Measurements from ENCODE around the gene C1GALT1C1L. TPM values are rescaled to one million over a fixed set of nuclear protein-coding genes. Genes with fewer than 3 reads are reported as not detected.
A peak's percentile ranks its signal among the peaks of the same experiment; 100 is the strongest.
"Not testable (repeated sequence)": the region's sequence is repeated elsewhere in the genome, so short reads cannot be mapped to it uniquely, and the experiment has no call there.

C1GALT1C1L gene
- total and polyA plus RNA-seq, 2 donors (not counting 1 experiment from before 2014, with no cell fraction given), result not detected

- ATAC-seq (ENCODE audit: low read depth) (no peak), DNase-seq (no peak)
- Histone ChIP-seq H3K27ac (ENCODE audit: low read length in 2 of 2) (no peak overlapping the region), H3K4me2 (replicated peaks; ENCODE audit: low read depth, low read length, poor library complexity, severe bottlenecking) (no peak overlapping the region), H3K9ac (ENCODE audit: low read length) (no peak overlapping the region), H2AFZ (ENCODE audit: insufficient read depth, low read depth, low read length, poor library complexity, severe bottlenecking) (no peak overlapping the region), H3K4me1 (ENCODE audit: control insufficient read depth in 2 of 2, insufficient read depth in 2 of 2, low read length in 2 of 2) (peaks cover 0 to 6% of the 10 kb centered on the region in 2 donors), H3K79me2 (ENCODE audit: control insufficient read depth, insufficient read depth, low read length) (no peaks in the 10 kb centered on the region), H3K36me3 (replicated peaks in 1 of 2; ENCODE audit: control extremely low read depth in 1 of 2, control insufficient read depth in 1 of 2, extremely low read depth in 1 of 2, insufficient read depth in 2 of 2, low read length in 1 of 2) (no peaks in the 10 kb centered on the region), H3K27me3 (replicated peaks in 1 of 4; ENCODE audit: control extremely low read depth in 1 of 4, control insufficient read depth in 3 of 4, insufficient read depth in 4 of 4, low read length in 3 of 4) (no peaks in the 10 kb centered on the region), H3K9me3 (ENCODE audit: control extremely low read depth in 1 of 3, control insufficient read depth in 2 of 3, insufficient read depth in 1 of 3, low read length in 2 of 3) (no peaks in the 10 kb centered on the region), H3K4me3 (ENCODE audit: control extremely low read depth in 1 of 5, extremely low read depth in 1 of 5, insufficient read depth in 1 of 5, low read depth in 2 of 5, low read length in 4 of 5) (no peak overlapping the region), H4K20me1 (ENCODE audit: control insufficient read depth, insufficient read depth, low read length, poor library complexity, severe bottlenecking) (no peaks in the 10 kb centered on the region)
- Mint-ChIP-seq H3K27me3 (peaks cover 8% of the 10 kb centered on the region), H3K4me1 (peaks cover 12% of the 10 kb centered on the region), H3K4me3 (no peak overlapping the region), H3K9me3 (ENCODE audit: insufficient read depth) (no peaks in the 10 kb centered on the region), H3K27ac (no peak overlapping the region)
- intact Hi-C loops (cut with micrococcal nuclease), result no loop called here
- POLR2A ChIA-PET, result no interaction called here
- TF ChIP-seq EZH2 (IDR thresholded peaks at IDR 0.05; ENCODE audit: borderline replicate concordance, insufficient read depth, low read depth, low read length, poor library complexity, severe bottlenecking), result no peak
- TF ChIP-seq, protein P1, sequence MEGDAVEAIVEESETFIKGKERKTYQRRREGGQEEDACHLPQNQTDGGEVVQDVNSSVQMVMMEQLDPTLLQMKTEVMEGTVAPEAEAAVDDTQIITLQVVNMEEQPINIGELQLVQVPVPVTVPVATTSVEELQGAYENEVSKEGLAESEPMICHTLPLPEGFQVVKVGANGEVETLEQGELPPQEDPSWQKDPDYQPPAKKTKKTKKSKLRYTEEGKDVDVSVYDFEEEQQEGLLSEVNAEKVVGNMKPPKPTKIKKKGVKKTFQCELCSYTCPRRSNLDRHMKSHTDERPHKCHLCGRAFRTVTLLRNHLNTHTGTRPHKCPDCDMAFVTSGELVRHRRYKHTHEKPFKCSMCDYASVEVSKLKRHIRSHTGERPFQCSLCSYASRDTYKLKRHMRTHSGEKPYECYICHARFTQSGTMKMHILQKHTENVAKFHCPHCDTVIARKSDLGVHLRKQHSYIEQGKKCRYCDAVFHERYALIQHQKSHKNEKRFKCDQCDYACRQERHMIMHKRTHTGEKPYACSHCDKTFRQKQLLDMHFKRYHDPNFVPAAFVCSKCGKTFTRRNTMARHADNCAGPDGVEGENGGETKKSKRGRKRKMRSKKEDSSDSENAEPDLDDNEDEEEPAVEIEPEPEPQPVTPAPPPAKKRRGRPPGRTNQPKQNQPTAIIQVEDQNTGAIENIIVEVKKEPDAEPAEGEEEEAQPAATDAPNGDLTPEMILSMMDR (IDR thresholded peaks at IDR 0.05), result no peak
- CTCF ChIA-PET, result no interaction called here
- WGBS (ENCODE audit: insufficient coverage), result 100% methylated on average over 1 of the region's 3 CpGs
Measured at GRCh38 chr2:43699761-43700160, 23.5 kb upstream of the C1GALT1C1L start.

DNA sequence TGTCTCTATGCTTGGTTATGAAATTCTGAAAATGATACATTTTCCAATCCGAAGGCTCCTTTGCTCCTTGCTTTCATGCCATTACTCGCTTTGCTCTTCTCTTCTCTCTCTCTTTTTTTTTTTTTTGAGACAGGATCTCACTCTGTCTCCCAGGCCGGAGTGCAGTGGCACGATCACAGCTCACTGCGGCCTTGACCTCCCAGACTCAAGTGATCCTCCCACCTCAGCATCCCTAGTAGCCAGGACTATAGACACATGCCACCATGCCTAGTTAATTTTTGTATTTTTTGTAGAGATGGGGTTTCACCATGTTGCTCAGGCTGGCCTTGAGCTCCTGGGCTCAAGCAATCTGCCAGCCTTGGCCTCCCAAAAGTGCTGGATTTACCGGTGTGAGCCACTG lies 21.9 kb upstream of the C1GALT1C1L start:
- H3K27ac ChIP-seq (ENCODE audit: low read length in 2 of 2); H3K9me3 Mint-ChIP-seq (ENCODE audit: insufficient read depth); H3K4me2 ChIP-seq (replicated peaks; ENCODE audit: low read depth, low read length, poor library complexity, severe bottlenecking); intact Hi-C loops (cut with micrococcal nuclease); H3K4me1 ChIP-seq (ENCODE audit: control insufficient read depth in 2 of 2, insufficient read depth in 2 of 2, low read length in 2 of 2); H3K36me3 ChIP-seq (replicated peaks in 1 of 2; ENCODE audit: control extremely low read depth in 1 of 2, control insufficient read depth in 1 of 2, extremely low read depth in 1 of 2, insufficient read depth in 2 of 2, low read length in 1 of 2); H3K9ac ChIP-seq (ENCODE audit: low read length); H4K20me1 ChIP-seq (ENCODE audit: control insufficient read depth, insufficient read depth, low read length, poor library complexity, severe bottlenecking); H3K79me2 ChIP-seq (ENCODE audit: control insufficient read depth, insufficient read depth, low read length); H3K4me3 Mint-ChIP-seq; H3K27ac Mint-ChIP-seq; H3K27me3 Mint-ChIP-seq; CTCF ChIA-PET; H3K27me3 ChIP-seq (replicated peaks in 1 of 4; ENCODE audit: control extremely low read depth in 1 of 4, control insufficient read depth in 3 of 4, insufficient read depth in 4 of 4, low read length in 3 of 4); ATAC-seq (ENCODE audit: low read depth); DNase-seq; H3K9me3 ChIP-seq (ENCODE audit: control extremely low read depth in 1 of 3, control insufficient read depth in 2 of 3, insufficient read depth in 1 of 3, low read length in 2 of 3); H3K4me3 ChIP-seq (ENCODE audit: control extremely low read depth in 1 of 5, extremely low read depth in 1 of 5, insufficient read depth in 1 of 5, low read depth in 2 of 5, low read length in 4 of 5): not testable (repeated sequence)
- POLR2A ChIA-PET, result interaction anchor here (0.6 kb wide), 1 partner anchor 1117 kb away, joined by 6 read pairs; no protein-coding TSS in a partner anchor
- 0% methylated on average over 1 of the region's 6 CpGs for whole genome bisulfite sequencing (ENCODE audit: insufficient coverage)
- peak overlapping the region; percentile 23 for H2AFZ ChIP-seq (ENCODE audit: insufficient read depth, low read depth, low read length, poor library complexity, severe bottlenecking)
- H3K4me1 Mint-ChIP-seq, result peaks cover 12% of the 10 kb centered on the region
